A172 (cell line): ENCODE results near the gene PLCH2. TPM values are rescaled to one million over a fixed set of nuclear protein-coding genes. Genes with fewer than 3 reads are reported as not detected.
"Not testable (repeated sequence)": the region's sequence is repeated elsewhere in the genome, so short reads cannot be mapped to it uniquely, and the experiment has no call there.

Source experiments
- DNase-seq: peaks from one replicate; pipeline ENCODE4 v3.0.0-alpha.2; 2015; ENCODE audit warnings: low spot score
- total RNA-seq: library from RNA; depleted of rRNA; stranded (reverse); fragments of >200 nt; shearing (Covaris generic); gene quantifications from 2 replicates; pipeline ENCODE4 v1.2.3, GENCODE V29; 2014

Gene PLCH2
- total RNA-seq, 1 experiment from 2014 or later: not detected

- no peak for DNase-seq
Measured at GRCh38 chr1:2443277-2444137, 32.6 kb upstream of the PLCH2 start.

GRCh38 chr1:2444138-2444591, 31.9 kb upstream of the PLCH2 start:
- DNase-seq: no peak

- no peak for DNase-seq
Measured at GRCh38 chr1:2445162-2445822, 30.8 kb upstream of the PLCH2 start.

DNA sequence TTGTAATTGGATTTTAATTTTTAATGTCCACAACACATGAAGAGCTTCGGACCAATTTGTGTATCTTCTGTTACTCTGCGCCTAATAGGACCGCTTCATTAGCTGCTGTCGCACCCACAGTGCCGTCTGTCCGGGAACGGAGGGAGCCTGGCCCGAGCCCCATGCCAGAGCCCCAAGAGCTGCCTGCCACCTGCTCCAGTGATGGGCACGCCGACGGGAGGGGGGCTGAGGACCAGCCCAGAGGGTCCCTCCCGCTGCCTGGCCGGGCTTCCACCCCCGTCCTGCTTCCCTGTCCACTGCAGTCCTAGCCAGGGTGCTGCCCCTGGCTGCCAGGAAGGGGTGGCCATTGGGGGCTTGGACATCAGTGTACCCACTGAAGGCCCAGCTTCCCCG, 30.3 kb upstream of the PLCH2 start:
- DNase-seq: no peak

GRCh38 chr1:2446394-2446793, 29.7 kb upstream of the PLCH2 start:
- no peak for DNase-seq

GRCh38 chr1:2446861-2447260, 29.2 kb upstream of the PLCH2 start:
- DNase-seq: no peak

GRCh38 chr1:2447276-2448097, 28.6 kb upstream of the PLCH2 start:
- no peak for DNase-seq

DNA sequence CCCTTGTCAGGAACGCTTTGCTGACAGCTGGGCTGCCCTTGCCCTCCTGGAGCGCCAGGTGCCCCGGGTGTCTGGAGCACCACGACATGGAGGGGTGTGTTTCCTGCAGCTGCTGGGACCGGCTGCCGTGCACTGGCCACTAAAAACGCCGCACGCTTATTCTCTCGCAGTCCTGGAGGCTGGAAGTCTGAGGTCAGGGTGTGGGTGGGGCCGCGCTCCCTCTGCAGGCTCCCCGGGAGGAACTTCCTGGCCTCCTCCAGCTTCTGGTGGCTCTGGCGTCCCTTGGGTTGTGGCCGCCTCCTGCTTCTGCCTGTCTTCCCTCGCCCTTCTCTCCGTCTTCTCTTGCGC, 28.0 kb upstream of the PLCH2 start:
- peak; percentile 47 for DNase-seq

DNA sequence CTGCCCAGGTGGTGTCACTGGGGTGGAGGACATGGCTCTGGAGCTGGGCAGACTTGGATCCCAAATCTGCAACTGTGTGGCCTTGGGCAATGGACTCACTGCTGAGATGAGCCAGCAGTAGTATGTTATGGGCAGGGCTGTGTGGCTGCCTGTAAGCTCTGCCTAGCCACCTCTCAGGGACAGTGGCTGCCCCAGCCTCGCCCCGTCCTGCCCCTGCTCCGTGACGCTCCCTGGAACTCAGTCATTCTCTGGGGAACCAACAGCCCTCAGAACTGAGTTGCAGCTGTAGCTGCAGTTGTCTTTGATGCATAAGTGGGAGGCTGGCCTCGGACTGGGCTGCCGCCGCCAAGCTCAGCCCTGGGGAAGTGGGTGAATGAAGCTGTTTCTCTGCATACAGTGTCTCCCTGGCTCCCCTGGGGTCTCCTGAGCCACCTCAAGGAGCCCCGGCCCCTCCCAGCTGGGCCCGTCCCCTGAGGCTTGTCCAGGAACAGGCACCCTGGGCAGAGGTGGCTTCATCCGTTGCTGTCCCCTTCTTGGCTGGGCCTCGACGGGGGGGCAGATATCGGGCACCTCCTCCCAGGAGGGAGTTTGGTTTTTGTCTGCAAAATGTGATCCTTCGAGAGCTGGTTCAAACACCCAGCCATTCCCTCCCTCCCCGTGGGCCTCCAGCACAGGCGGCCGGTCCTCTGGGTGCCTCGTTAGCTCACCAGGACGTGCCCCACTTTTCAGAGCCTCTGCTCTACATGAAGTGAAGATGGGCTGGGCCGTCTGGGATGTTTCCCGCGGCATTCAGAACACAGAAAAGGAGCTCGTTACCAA, 26.2 kb upstream of the PLCH2 start:
- no peak for DNase-seq

DNA sequence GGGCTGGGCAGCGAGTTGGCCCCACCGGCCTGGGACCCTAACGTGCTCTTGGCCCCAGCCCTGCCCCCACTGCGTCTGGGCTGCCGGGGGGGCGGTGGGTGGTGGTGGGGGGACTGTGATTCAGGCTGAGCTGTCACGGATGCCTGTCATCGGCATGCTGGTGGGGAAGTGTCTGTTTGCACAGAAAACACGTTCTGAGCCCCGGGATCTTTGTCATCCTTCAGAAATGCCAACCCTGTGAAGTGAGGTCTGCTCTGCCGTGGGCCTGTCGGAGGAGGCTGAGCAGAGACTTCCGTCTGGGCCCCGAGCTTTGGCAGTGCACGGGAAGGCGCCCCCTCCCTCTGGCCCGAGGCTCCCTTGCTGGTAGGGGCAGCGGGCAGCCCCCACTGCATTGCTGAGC, 24.3 kb upstream of the PLCH2 start:
- DNase-seq: peak; percentile 67

- no peak for DNase-seq
Measured at GRCh38 chr1:2452201-2452931, 23.7 kb upstream of the PLCH2 start.

DNA sequence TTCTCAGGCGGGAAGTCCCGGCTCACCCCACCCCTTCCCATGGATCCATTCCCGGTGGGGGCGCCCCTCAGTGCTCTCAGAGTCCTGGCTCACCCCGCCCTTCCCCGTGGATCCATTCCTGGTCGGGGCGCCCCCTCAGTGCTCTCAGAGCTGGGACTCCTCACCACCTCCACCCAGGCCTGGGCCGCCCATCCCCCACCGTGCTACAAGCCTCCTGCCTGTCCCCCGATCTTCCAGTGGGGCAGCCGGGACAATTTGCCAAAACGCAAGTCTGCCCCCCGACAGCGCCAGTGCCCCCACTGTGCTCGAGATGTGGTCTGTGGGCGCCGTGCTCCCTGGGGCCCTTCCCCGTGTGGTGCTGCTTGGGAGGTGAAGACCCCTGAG, 23.2 kb upstream of the PLCH2 start:
- no peak for DNase-seq

- DNase-seq: no peak
Measured at GRCh38 chr1:2454227-2454626, 21.9 kb upstream of the PLCH2 start.

GRCh38 chr1:2455757-2456156, 20.3 kb upstream of the PLCH2 start:
- no peak for DNase-seq

GRCh38 chr1:2457444-2457843, 18.6 kb upstream of the PLCH2 start:
- no peak for DNase-seq

DNA sequence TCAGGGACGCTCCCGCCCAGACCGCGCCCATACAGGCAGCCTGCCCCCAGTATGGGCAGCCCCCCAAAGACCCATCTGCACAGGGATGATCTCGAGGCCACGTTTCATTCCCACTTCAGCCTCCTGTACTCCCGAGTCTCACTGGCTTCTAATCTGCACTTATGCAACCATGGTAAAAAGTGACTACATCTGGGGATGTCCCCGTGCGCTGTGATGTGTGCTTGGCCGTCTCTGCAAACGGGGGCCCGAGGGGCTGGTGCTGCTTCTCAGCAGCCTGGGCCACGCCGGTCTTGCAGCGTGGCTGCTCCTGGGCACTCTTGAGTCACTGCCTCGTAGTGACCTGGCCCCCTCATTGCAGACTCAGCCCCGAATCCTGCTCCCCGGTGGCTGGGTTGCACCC, 17.4 kb upstream of the PLCH2 start:
- no peak for DNase-seq

DNA sequence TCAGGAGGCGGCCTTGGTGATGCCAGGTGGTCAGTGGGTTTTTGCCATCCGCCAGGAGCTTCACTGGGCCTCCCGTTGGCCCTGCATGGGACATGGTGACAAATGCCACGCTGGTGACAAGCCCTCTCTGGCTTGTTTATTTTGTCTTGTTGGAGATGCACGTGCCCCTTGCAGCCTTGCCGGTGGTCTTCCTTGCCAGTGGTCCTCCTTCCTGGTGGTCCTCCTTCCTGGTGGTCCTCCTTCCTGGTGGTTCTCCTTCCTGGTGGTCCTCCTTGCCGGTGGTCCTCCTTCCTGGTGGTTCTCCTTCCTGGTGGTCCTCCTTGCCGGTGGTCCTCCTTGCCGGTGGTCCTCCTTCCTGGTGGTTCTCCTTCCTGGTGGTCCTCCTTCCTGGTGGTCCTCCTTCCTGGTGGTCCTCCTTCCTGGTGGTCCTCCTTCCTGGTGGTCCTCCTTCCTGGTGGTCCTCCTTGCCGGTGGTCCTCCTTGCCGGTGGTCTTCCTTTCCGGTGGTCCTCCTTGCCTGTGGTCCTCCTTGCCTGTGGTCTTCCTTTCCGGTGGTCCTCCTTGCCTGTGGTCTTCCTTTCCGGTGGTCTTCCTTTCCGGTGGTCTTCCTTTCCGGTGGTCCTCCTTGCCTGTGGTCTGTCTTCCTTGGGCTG, 16.9 kb upstream of the PLCH2 start:
- not testable (repeated sequence) for DNase-seq

DNA sequence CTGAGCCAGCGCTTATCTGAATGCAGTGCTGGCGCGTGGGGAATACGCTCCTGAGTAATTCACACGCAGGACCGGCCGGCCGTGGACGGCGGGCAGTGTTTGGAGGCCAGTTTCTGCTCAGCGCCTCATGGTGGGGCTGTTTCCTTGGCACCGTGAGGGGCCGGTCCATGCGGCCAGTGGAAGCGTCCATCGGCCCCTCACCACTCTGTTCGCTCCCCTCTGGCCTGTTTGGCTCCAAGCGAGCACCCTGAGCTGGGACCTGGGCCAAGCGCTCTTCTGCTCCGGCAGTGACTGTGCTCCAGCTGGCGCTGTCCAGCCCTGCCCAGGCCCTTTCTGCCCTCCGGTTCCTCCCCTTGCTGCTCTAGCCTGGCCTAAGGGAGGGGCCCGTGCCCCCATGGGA, 16.3 kb upstream of the PLCH2 start:
- DNase-seq: no peak

GRCh38 chr1:2460203-2460602, 15.9 kb upstream of the PLCH2 start:
- no peak for DNase-seq

DNA sequence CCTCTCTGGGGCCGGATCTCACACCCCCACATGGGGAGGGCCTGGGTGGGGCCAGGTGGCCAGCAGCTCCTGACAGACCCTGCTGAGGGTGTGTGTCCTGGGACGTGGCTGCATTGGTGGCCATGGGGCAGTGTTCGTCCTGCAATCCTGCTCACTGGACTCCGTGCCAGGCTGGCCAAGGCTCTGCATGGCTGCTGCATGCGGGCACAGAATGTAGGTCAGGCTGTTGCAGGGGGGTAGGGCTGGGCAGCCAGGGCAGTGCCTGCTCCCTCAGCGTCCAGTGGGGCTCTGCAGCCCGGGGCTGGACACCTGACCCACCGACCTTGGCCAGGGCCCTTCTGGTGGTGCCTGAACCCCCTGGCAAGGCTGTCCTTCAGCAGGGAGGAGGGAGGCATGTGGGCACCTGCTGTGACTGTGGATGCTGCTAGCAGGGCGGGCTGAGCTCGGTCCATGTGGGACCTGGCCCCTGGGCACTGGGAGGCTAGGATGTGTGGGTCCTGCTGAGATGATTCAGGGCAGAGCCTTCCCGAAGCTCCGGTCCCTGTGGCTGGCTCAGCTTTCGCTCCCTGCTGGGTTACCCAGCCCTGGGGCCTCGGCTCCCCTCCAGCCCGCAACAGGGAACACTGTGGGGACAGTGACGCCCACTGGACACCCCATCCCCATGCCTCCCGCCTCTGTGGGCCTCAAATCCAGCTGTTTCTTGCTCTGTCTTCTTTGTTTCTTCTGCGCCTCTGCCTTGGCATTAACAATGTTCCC, 14.9 kb upstream of the PLCH2 start:
- no peak for DNase-seq
